Measurements from ENCODE around the gene COBLL1. TPM values are rescaled to one million over a fixed set of nuclear protein-coding genes. Genes with fewer than 3 reads are reported as not detected.

COBLL1 gene
- total and polyA plus RNA-seq, 8 donors, result 18.0 to 74.5 (median 61.7) TPM

- H3K4me1 ChIP-seq, result peaks cover 7 to 25% (median 10%) of the 10 kb centered on the region in 3 donors
- H3K4me3 ChIP-seq, result no peak overlapping the region
- no peaks in the 10 kb centered on the region for H3K9me3 ChIP-seq
- H3K27ac ChIP-seq, result no peak overlapping the region
- H3K36me3 ChIP-seq, result no peaks in the 10 kb centered on the region
- intact Hi-C loops (cut with DNase I), result no loop called here
- no peak for TF ChIP-seq CTCF (IDR thresholded peaks at IDR 0.05)
- ATAC-seq, result peak in 3 of 4 donors; percentile 25 to 76 (median 67)
- FAIRE-seq, result no peak
- no peaks in the 10 kb centered on the region for H3K27me3 ChIP-seq
- 39 to 45% methylated on average over 2 of the region's 2 CpGs for WGBS, 2 donors
- no peak for DNase-seq
These were observed 17.7 kb upstream of the COBLL1 start for GRCh38 chr2:164859251-164859818.

DNA sequence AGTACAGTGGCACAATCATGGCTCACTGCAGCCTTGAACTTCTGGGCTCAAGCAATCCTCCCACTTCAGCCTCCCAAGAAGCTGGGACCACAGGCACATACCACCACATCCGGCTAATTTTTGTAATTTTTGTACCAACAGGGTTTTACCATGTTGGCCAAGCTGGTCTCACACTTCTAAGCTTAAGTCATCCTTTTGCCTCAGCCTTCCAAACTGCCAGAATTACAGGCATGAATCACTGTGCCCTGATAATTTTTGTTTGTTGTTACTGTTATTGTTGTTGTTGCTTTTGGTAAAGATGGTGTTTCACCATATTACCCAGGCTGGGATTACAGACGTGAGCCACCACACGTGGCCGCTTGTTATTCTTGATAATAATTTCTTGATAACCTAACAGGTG, 10.5 kb upstream of the COBLL1 start:
- no peaks in the 10 kb centered on the region for H3K9me3 ChIP-seq
- FAIRE-seq, result no peak
- no peak for DNase-seq
- no peaks in the 10 kb centered on the region for H3K36me3 ChIP-seq
- 63 to 72% methylated on average over 4 of the region's 4 CpGs for WGBS, 2 donors
- H3K4me1 ChIP-seq, result peaks cover 0 to 27% (median 9%) of the 10 kb centered on the region in 3 donors
- intact Hi-C loops (cut with DNase I), result no loop called here
- TF ChIP-seq CTCF (IDR thresholded peaks at IDR 0.05), result no peak
- no peak overlapping the region for H3K4me3 ChIP-seq
- no peak overlapping the region for H3K27ac ChIP-seq
- no peaks in the 10 kb centered on the region for H3K27me3 ChIP-seq
- no peak for ATAC-seq

- Histone ChIP-seq H3K27me3 (no peaks in the 10 kb centered on the region), H3K27ac (peak overlapping the region in 1 of 4 donors; percentile 26), H3K36me3 (no peaks in the 10 kb centered on the region), H3K9me3 (no peaks in the 10 kb centered on the region), H3K4me1 (peaks cover 0 to 32% (median 19%) of the 10 kb centered on the region in 3 donors), H3K4me3 (no peak overlapping the region)
- ATAC-seq (peak in 3 of 4 donors; percentile 35 to 54 (median 39)), DNase-seq (no peak), FAIRE-seq (no peak)
- WGBS, 2 donors, result 52 to 54% methylated on average over 4 of the region's 4 CpGs
- TF ChIP-seq CTCF (IDR thresholded peaks at IDR 0.05), result no peak
- intact Hi-C loops (cut with DNase I), result no loop called here
These were observed 8.6 kb upstream of the COBLL1 start for GRCh38 chr2:164850235-164850634.

- Histone ChIP-seq H3K4me1 (peaks cover 0 to 32% (median 19%) of the 10 kb centered on the region in 3 donors), H3K27me3 (no peaks in the 10 kb centered on the region), H3K9me3 (no peaks in the 10 kb centered on the region), H3K27ac (no peak overlapping the region), H3K4me3 (no peak overlapping the region), H3K36me3 (no peaks in the 10 kb centered on the region)
- FAIRE-seq (no peak), DNase-seq (no peak), ATAC-seq (peak in 2 of 4 donors; percentile 77 to 85)
- no peak for TF ChIP-seq CTCF (IDR thresholded peaks at IDR 0.05)
- intact Hi-C loops (cut with DNase I), result loop anchor here in 1 of 3 donors (10.0 kb wide), 1 partner anchor 55 kb away; no protein-coding TSS in a partner anchor
- WGBS, 2 donors, result 9 to 16% methylated on average over 1 of the region's 1 CpG
These were observed 7.9 kb upstream of the COBLL1 start for GRCh38 chr2:164849506-164849905.

All from pancreas (tissue), 10 donors.